Neural progenitor cell (in vitro differentiated cells): ENCODE data around the gene PFDN4. TPM values are rescaled to one million over a fixed set of nuclear protein-coding genes. Genes with fewer than 3 reads are reported as not detected.

Experiments used
- DNase-seq: peaks from one replicate; pipeline ENCODE4 v3.0.0-alpha.2; 2016; ENCODE audit warnings: low spot score
- H2AFZ ChIP-seq: fragments of 200-600 bp; sonication (generic); replicated peaks from 2 replicates; pipeline ENCODE4 v1.6.1; 2016; ENCODE audit warnings: antibody characterized with exemption
- H3F3A ChIP-seq: fragments of 200-600 bp; sonication (generic); 2 replicates; pipeline ENCODE4 v1.6.1; 2016; ENCODE audit warnings: antibody characterized with exemption, low read depth
- H3K27ac ChIP-seq: fragments of 200-600 bp; sonication (generic); 2 replicates; pipeline ENCODE4 v1.5.1; 2016; ENCODE audit warnings: mild to moderate bottlenecking
- H3K27me3 ChIP-seq: fragments of 200-600 bp; sonication (generic); 2 replicates; pipeline ENCODE4 v1.6.1; 2016; ENCODE audit warnings: mild to moderate bottlenecking, moderate library complexity
- H3K36me3 ChIP-seq: fragments of 200-600 bp; sonication (generic); 2 replicates; pipeline ENCODE4 v1.5.1; 2016
- H3K4me1 ChIP-seq: fragments of 200-600 bp; sonication (generic); 2 replicates; pipeline ENCODE4 v1.6.1; 2016; ENCODE audit warnings: mixed run types
- H3K4me2 ChIP-seq: fragments of 200-600 bp; sonication (generic); 2 replicates; pipeline ENCODE4 v1.6.1; 2016
- H3K4me3 ChIP-seq: fragments of 200-600 bp; sonication (generic); 2 replicates; pipeline ENCODE4 v1.5.1; 2016
- H3K79me2 ChIP-seq: fragments of 200-600 bp; sonication (generic); 2 replicates; pipeline ENCODE4 v1.6.1; 2016; ENCODE audit warnings: low read depth
- H3K9ac ChIP-seq: fragments of 200-600 bp; sonication (generic); 2 replicates; pipeline ENCODE4 v1.6.1; 2016
- H3K9me3 ChIP-seq: fragments of 200-600 bp; sonication (generic); 2 replicates; pipeline ENCODE4 v1.5.1; 2016; ENCODE audit warnings: low read depth
- H4K20me1 ChIP-seq: fragments of 200-600 bp; sonication (generic); 2 replicates; pipeline ENCODE4 v1.6.1; 2016; ENCODE audit warnings: low read depth
- H3K27ac Mint-ChIP-seq: 3 replicates; pipeline ENCODE4 v1.8.0; 2021; ENCODE audit warnings: mixed read lengths
- H3K27me3 Mint-ChIP-seq: 2 replicates; pipeline ENCODE4 v1.8.0; 2022; ENCODE audit warnings: low read depth, mild to moderate bottlenecking, inconsistent platforms, moderate library complexity, mixed read lengths; ENCODE audit not compliant: insufficient read depth
- H3K36me3 Mint-ChIP-seq: 3 replicates; pipeline ENCODE4 v1.8.0; 2021; ENCODE audit warnings: mixed read lengths
- H3K4me1 Mint-ChIP-seq: 3 replicates; pipeline ENCODE4 v1.8.0; 2021; ENCODE audit warnings: mixed read lengths
- H3K4me3 Mint-ChIP-seq: 3 replicates; pipeline ENCODE4 v1.8.0; 2021; ENCODE audit warnings: mild to moderate bottlenecking, moderate library complexity, mixed read lengths
- H3K9me3 Mint-ChIP-seq: 3 replicates; pipeline ENCODE4 v1.8.0; 2020; ENCODE audit warnings: mixed read lengths
- CTCF ChIP-seq: fragments of 200-600 bp; sonication (generic); IDR thresholded peaks from 2 replicates; pipeline ENCODE4 v1.5.1; 2017; ENCODE audit warnings: antibody characterized with exemption, mild to moderate bottlenecking
- EZH2 ChIP-seq: fragments of 200-600 bp; sonication (generic); IDR thresholded peaks from 2 replicates; pipeline ENCODE4 v1.6.1; 2017; ENCODE audit warnings: antibody characterized with exemption, mild to moderate bottlenecking, moderate library complexity
- EZH2phosphoT487 ChIP-seq: fragments of 200-600 bp; sonication (generic); IDR thresholded peaks from 2 replicates; pipeline ENCODE4 v1.6.1; 2017; ENCODE audit warnings: antibody characterized with exemption
- total RNA-seq: library from RNA; depleted of rRNA; stranded (reverse); fragments of >200 nt; gene quantifications from 2 replicates; pipeline ENCODE4 v1.2.3, GENCODE V29; 2015; ENCODE audit warnings: low replicate concordance

Gene PFDN4
- total RNA-seq, result 198 and 597 TPM in 2 replicates

DNA sequence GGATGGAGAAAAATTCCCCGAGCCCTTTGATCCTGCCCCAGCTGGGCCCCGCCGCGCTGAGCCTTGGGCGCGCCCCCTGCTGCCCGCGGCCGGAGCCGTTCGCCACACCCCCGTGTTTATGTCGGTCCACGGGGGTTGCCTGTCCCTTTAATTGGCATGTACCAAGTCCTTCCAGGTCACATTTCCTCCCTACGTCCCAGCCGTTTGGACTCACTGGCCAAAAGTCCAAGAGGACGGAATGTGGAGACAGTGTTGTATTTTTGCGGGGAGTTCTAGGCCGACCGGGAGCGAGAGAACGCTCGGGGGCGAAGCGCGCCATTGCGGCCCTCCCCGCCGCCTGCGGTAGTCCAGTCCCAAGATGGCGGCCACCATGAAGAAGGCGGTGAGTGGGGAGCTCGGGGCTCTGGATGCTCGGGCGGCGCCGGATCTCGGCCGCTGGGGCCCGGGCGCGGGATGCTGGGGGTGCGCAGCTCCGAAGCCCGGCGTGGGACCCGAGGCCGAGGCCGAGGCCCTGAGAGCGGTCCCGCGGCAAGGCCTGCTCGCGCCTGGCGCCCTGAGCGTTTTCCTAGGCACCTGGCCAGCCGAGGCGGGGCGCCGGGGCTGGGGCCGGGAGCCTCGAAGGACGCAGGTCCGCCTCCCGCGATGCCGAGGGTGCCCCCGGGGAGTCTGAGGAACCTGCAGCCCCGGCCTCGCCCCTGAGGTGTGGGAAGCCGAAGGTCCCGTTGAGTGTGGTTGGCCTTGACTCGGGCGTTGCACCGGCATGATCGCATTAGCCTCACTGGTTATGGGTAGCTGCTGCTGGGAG is at the start of gene PFDN4:
PFDN4 (plus strand) TSS at position 345 of the 805 bp plus-strand sequence; CDS start at position 359, 14 bp downstream.
- peaks cover 11% of the 10 kb centered on the region for H3K4me1 ChIP-seq
- H3K27me3 ChIP-seq, result no peaks in the 10 kb centered on the region
- TF ChIP-seq CTCF (peak; percentile 84), EZH2 (peak; percentile 41), EZH2phosphoT487 (peak; percentile 29)
- H3K4me2 ChIP-seq, result peak within 1 kb of the TSS; percentile 88
- Mint-ChIP-seq H3K27me3 (peaks cover 2% of the 10 kb centered on the region), H3K27ac (peak within 1 kb of the TSS; percentile 100), H3K4me1 (peaks cover 17% of the 10 kb centered on the region), H3K4me3 (peak within 1 kb of the TSS; percentile 99), H3K9me3 (peaks cover 2% of the 10 kb centered on the region), H3K36me3 (peaks cover 24% of the 10 kb centered on the region)
- H2AFZ ChIP-seq, result peak within 1 kb of the TSS; percentile 100
- no peaks in the 10 kb centered on the region for H3F3A ChIP-seq
- H3K4me3 ChIP-seq, result peak within 1 kb of the TSS; percentile 99
- no peaks in the 10 kb centered on the region for H3K36me3 ChIP-seq
- H3K9ac ChIP-seq, result peak within 1 kb of the TSS; percentile 100
- peaks cover 51% of the 10 kb centered on the region for H3K79me2 ChIP-seq
- H3K27ac ChIP-seq, result peak within 1 kb of the TSS; percentile 100
- peak; percentile 89 for DNase-seq
- H4K20me1 ChIP-seq, result peaks cover 16% of the 10 kb centered on the region
- H3K9me3 ChIP-seq, result no peaks in the 10 kb centered on the region

DNA sequence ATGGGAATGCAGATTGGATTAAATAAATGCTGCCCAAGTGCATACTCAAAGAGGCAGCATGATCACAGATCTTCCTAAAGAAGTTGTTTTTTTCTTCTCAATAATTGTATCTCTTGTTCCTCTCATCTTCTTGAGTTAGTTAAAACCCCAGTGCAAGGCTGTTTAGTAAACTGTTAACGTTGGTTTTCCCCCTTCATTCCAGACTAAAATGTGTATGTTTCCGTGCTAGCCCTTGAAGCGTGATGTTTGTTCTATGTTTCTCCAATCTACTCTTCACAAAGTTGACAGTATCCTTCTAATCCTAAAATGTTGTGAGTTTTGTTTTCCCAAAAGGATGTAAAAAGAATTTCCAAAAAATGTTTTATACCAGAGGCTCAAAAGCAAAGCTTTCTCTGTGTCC is 49.7 kb upstream of the PFDN4 start:
- TF ChIP-seq CTCF (no peak), EZH2phosphoT487 (no peak), EZH2 (no peak)
- Histone ChIP-seq H2AFZ (no peak overlapping the region), H3K27me3 (no peaks in the 10 kb centered on the region), H3K36me3 (no peaks in the 10 kb centered on the region), H3F3A (no peaks in the 10 kb centered on the region), H3K4me2 (no peak overlapping the region), H4K20me1 (no peaks in the 10 kb centered on the region), H3K4me3 (no peak overlapping the region), H3K27ac (no peak overlapping the region), H3K9me3 (no peaks in the 10 kb centered on the region), H3K9ac (no peak overlapping the region), H3K4me1 (no peaks in the 10 kb centered on the region), H3K79me2 (no peaks in the 10 kb centered on the region)
- H3K27ac Mint-ChIP-seq, result no peak overlapping the region
- H3K4me1 Mint-ChIP-seq, result no peaks in the 10 kb centered on the region
- no peak overlapping the region for H3K4me3 Mint-ChIP-seq
- no peak for DNase-seq
- H3K36me3 Mint-ChIP-seq, result no peaks in the 10 kb centered on the region
- H3K27me3 Mint-ChIP-seq, result peaks cover 2% of the 10 kb centered on the region
- no peaks in the 10 kb centered on the region for H3K9me3 Mint-ChIP-seq

DNA sequence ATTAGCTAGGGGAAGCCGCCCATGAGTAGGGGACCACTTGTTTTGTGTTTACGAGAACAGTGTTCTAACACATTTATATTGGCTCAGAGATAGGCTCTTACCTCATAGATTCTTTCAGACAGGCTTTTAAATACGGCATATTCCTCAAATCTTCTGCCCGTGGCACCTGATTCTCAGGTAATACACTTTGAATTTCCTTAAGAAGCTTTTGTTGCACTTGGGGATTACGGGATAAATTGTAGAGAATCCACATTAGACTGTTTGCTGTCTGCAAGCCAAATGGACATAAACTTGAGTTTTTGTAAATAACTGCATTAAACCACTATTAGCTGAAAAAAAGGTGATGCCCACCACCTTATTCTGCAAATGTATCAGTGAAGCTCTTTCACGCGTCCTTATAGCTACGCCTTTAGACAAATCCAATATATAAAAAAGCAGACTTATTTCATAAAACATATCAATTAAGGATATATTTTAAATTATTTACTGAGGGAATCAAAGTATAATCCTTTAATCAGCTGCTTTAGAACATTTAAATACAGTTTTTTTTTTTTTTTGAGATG is 49.0 kb upstream of the PFDN4 start:
- Histone ChIP-seq H3F3A (no peaks in the 10 kb centered on the region), H3K4me3 (no peak overlapping the region), H4K20me1 (no peaks in the 10 kb centered on the region), H3K4me2 (no peak overlapping the region), H2AFZ (no peak overlapping the region), H3K27ac (no peak overlapping the region), H3K9ac (no peak overlapping the region), H3K79me2 (no peaks in the 10 kb centered on the region), H3K36me3 (no peaks in the 10 kb centered on the region), H3K4me1 (no peaks in the 10 kb centered on the region), H3K9me3 (no peaks in the 10 kb centered on the region), H3K27me3 (no peaks in the 10 kb centered on the region)
- DNase-seq, result no peak
- Mint-ChIP-seq H3K36me3 (no peaks in the 10 kb centered on the region), H3K4me3 (no peak overlapping the region), H3K27me3 (peaks cover 2% of the 10 kb centered on the region), H3K4me1 (no peaks in the 10 kb centered on the region), H3K27ac (no peak overlapping the region), H3K9me3 (no peaks in the 10 kb centered on the region)
- TF ChIP-seq EZH2, result no peak
- TF ChIP-seq CTCF, result no peak
- no peak for TF ChIP-seq EZH2phosphoT487
